ENCODE results near the gene BRS3. TPM values are rescaled to one million over a fixed set of nuclear protein-coding genes. Genes with fewer than 3 reads are reported as not detected.

Gene BRS3
- total RNA-seq, 4 donors from 2014 or later, result not detected

DNA sequence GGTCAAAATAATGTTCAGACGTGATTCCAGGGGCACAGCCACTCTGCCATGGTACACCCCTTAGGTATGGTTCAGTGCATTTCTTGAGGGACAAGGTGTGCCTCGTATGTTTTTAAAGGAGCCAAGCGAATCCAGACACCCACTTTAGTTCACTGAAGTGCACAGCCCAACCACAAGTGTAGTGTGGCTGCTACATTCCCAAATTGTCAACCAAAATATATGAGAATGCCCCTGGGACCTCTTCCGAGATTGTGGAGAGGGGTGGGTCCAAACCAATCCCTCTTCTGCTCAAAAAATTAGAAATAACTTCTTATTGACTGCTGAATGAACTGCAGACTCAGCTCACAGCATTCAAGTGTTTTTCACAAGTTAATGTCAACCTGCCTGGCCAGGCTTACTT, 7.4 kb upstream of the BRS3 start:
- DNase-seq (ENCODE audit: extremely low spot score), result no peak
- Histone ChIP-seq H3K4me1 (peaks cover 0 to 4% (median 2%) of the 10 kb centered on the region in 4 donors), H3K27ac (replicated peaks in 1 of 4) (no peak overlapping the region), H3K27me3 (no peaks in the 10 kb centered on the region), H3K9me3 (no peaks in the 10 kb centered on the region), H3K4me3 (no peak overlapping the region), H3K36me3 (no peaks in the 10 kb centered on the region)
- intact Hi-C loops (cut with DNase I), result no loop called here
- TF ChIP-seq, protein P1, sequence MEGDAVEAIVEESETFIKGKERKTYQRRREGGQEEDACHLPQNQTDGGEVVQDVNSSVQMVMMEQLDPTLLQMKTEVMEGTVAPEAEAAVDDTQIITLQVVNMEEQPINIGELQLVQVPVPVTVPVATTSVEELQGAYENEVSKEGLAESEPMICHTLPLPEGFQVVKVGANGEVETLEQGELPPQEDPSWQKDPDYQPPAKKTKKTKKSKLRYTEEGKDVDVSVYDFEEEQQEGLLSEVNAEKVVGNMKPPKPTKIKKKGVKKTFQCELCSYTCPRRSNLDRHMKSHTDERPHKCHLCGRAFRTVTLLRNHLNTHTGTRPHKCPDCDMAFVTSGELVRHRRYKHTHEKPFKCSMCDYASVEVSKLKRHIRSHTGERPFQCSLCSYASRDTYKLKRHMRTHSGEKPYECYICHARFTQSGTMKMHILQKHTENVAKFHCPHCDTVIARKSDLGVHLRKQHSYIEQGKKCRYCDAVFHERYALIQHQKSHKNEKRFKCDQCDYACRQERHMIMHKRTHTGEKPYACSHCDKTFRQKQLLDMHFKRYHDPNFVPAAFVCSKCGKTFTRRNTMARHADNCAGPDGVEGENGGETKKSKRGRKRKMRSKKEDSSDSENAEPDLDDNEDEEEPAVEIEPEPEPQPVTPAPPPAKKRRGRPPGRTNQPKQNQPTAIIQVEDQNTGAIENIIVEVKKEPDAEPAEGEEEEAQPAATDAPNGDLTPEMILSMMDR (IDR thresholded peaks at IDR 0.05), result no peak
- TF ChIP-seq POLR2A (IDR thresholded peaks at IDR 0.05; ENCODE audit: low read depth) (no peak), EP300 (IDR thresholded peaks at IDR 0.05) (no peak), POLR2AphosphoS5 (IDR thresholded peaks at IDR 0.05) (no peak)
- 22% methylated on average over 4 of the region's 4 CpGs for whole genome bisulfite sequencing

DNA sequence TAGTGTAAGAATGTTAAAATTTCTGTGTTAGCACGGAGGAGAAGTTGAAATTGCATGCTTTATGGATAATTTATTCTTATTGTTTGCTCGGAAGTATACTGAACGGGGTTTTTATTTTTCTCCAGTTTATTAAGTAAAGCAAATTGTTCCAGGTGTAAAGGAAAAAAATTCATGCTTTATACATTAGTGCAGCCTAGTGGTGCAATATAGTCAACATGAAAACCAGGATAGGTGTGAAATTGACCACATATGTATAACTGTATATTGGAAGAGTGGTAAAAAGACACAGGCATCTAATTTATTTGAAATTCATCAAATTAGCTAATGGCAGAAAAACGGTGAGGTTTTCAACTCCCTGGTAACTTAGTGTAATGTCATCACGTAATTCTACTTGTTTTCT, 959 bp downstream of the BRS3 start:
- intact Hi-C loops (cut with DNase I), result no loop called here
- H3K9me3 ChIP-seq, result no peaks in the 10 kb centered on the region
- no peaks in the 10 kb centered on the region for H3K4me1 ChIP-seq
- DNase-seq (ENCODE audit: extremely low spot score), result no peak
- no peak overlapping the region for H3K4me3 ChIP-seq
- no peak overlapping the region for H3K27ac ChIP-seq (replicated peaks in 1 of 4)
- peaks cover 0 to 14% (median 5%) of the 10 kb centered on the region in 4 donors for H3K27me3 ChIP-seq
- no peaks in the 10 kb centered on the region for H3K36me3 ChIP-seq
- TF ChIP-seq POLR2A (IDR thresholded peaks at IDR 0.05; ENCODE audit: low read depth) (no peak), EP300 (IDR thresholded peaks at IDR 0.05) (no peak), POLR2AphosphoS5 (IDR thresholded peaks at IDR 0.05) (no peak)
- TF ChIP-seq, protein P1 (IDR thresholded peaks at IDR 0.05), result no peak
- 49% methylated on average over 5 of the region's 5 CpGs for WGBS

DNA sequence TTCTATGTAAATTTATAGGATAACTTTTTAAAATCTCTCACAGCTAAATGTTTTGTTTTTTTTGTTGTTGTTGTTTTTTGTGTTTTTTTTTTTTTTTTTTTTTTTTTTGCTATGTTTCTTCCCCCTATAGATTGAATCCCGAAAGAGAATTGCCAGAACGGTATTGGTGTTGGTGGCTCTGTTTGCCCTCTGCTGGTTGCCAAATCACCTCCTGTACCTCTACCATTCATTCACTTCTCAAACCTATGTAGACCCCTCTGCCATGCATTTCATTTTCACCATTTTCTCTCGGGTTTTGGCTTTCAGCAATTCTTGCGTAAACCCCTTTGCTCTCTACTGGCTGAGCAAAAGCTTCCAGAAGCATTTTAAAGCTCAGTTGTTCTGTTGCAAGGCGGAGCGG, 4.1 kb downstream of the BRS3 start:
- intact Hi-C loops (cut with DNase I), result no loop called here
- 69% methylated on average over 6 of the region's 6 CpGs for WGBS
- Histone ChIP-seq H3K4me1 (peaks cover 0 to 5% (median 4%) of the 10 kb centered on the region in 4 donors), H3K27ac (replicated peaks in 1 of 4) (no peak overlapping the region), H3K27me3 (peaks cover 0 to 14% (median 3%) of the 10 kb centered on the region in 4 donors), H3K4me3 (no peak overlapping the region), H3K9me3 (no peaks in the 10 kb centered on the region), H3K36me3 (no peaks in the 10 kb centered on the region)
- DNase-seq (ENCODE audit: extremely low spot score), result no peak
- TF ChIP-seq, protein P1 (IDR thresholded peaks at IDR 0.05), result no peak
- TF ChIP-seq EP300 (IDR thresholded peaks at IDR 0.05) (no peak), POLR2A (IDR thresholded peaks at IDR 0.05; ENCODE audit: low read depth) (no peak)

DNA sequence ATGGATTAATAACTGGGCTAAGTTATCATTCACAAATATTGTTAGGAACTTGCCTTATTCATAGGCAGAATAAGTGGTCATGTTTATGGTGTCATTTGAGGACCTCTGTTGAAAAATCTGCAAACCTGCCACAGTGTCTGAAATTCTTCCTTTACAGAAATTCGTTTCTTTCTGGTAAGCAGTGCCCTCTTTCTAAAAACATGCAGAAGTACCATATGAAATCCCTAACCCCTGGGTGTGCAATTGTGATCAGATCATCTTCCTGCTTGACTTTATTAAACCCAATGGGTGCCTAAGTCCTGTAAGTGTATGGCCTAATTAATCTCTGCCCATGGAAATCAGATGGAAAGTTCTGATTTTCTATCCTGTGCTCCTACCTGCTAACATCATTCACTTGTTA, 5.3 kb downstream of the BRS3 start:
- H3K9me3 ChIP-seq, result no peaks in the 10 kb centered on the region
- 28% methylated on average over 1 of the region's 1 CpG for WGBS
- no peaks in the 10 kb centered on the region for H3K36me3 ChIP-seq
- intact Hi-C loops (cut with DNase I), result no loop called here
- DNase-seq (ENCODE audit: extremely low spot score), result no peak
- TF ChIP-seq, protein P1 (IDR thresholded peaks at IDR 0.05), result no peak
- TF ChIP-seq EP300 (IDR thresholded peaks at IDR 0.05) (no peak), POLR2A (IDR thresholded peaks at IDR 0.05; ENCODE audit: low read depth) (no peak), POLR2AphosphoS5 (IDR thresholded peaks at IDR 0.05) (no peak)
- H3K4me1 ChIP-seq, result peaks cover 0 to 7% (median 4%) of the 10 kb centered on the region in 4 donors
- no peak overlapping the region for H3K27ac ChIP-seq (replicated peaks in 1 of 4)
- H3K4me3 ChIP-seq, result no peak overlapping the region
- H3K27me3 ChIP-seq, result peaks cover 0 to 11% (median 4%) of the 10 kb centered on the region in 4 donors

DNA sequence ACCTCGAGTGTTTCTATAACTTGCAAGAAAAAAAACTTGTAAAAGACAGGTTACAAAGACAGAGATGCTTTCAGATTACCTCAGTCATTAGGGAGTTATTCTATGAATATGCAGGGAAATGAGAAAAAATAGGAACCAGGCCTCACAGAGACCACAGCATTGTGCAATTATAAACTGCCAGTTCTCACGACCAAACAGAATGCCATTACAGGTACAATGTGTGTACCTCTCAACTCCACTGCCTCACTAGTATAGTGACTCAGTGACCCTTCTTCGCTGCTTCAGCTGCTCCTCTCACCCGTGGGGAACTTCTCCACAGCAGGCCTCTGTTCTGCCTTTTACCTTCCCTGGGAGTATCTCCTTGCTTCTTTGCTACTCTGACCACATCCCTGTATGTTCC, 7.3 kb downstream of the BRS3 start:
- Histone ChIP-seq H3K9me3 (no peaks in the 10 kb centered on the region), H3K4me1 (peaks cover 3 to 24% (median 15%) of the 10 kb centered on the region in 4 donors), H3K27me3 (peaks cover 0 to 11% (median 4%) of the 10 kb centered on the region in 4 donors), H3K27ac (replicated peaks in 1 of 4) (no peak overlapping the region), H3K36me3 (peaks cover 0 to 1% (median 0%) of the 10 kb centered on the region in 4 donors), H3K4me3 (no peak overlapping the region)
- intact Hi-C loops (cut with DNase I), result loop anchor here (5.0 kb wide), 1 partner anchor 523 kb away; the partner anchor contains the start of gene MMGT1
- TF ChIP-seq EP300 (IDR thresholded peaks at IDR 0.05) (no peak), POLR2AphosphoS5 (IDR thresholded peaks at IDR 0.05) (no peak), POLR2A (IDR thresholded peaks at IDR 0.05; ENCODE audit: low read depth) (no peak)
- TF ChIP-seq, protein P1 (IDR thresholded peaks at IDR 0.05), result no peak
- 74% methylated on average over 4 of the region's 4 CpGs for WGBS
- DNase-seq (ENCODE audit: extremely low spot score), result no peak

Data from esophagus muscularis mucosa (tissue), 4 donors.